Smooth muscle cell of the umbilical artery (primary cell): ENCODE data around the gene MMP8. TPM values are rescaled to one million over a fixed set of nuclear protein-coding genes. Genes with fewer than 3 reads are reported as not detected.

ENCODE experiments used
- total RNA-seq: library from RNA; depleted of rRNA; stranded (reverse); fragments of >200 nt; gene quantifications from 2 replicates; pipeline ENCODE4 v1.2.3, GENCODE V29; 2014

The MMP8 gene, protein sequence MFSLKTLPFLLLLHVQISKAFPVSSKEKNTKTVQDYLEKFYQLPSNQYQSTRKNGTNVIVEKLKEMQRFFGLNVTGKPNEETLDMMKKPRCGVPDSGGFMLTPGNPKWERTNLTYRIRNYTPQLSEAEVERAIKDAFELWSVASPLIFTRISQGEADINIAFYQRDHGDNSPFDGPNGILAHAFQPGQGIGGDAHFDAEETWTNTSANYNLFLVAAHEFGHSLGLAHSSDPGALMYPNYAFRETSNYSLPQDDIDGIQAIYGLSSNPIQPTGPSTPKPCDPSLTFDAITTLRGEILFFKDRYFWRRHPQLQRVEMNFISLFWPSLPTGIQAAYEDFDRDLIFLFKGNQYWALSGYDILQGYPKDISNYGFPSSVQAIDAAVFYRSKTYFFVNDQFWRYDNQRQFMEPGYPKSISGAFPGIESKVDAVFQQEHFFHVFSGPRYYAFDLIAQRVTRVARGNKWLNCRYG
- 1.4 and 1.5 TPM in 2 replicates for total RNA-seq

DNA sequence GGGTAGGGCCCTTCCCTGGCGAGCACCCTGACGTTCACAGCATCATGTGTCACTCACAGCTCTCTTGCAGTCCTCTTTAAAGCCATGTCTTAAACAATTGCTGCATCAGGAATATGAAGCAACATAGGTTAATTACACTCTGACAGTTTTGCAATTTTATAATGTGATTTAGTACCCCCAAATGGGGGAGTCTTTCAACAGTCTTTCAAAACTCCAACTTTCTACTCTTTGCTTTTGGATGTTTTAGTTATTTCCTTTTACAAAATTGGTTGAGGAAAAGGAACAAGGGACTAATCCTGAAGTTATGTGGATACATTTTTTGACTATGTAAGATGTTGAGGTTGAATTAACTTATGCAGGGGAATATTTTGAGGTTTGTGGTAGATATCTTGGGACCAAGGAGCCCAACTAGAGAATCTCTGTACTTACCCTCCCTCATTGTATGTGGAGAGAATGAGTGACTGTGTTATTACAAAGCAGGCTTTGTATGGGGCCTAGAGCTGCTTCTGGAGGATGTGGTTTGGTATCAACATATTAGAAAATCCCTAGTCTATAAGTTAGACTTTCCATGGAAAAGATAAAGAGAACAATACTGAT, at the start of gene MMP8:
Gene MMP8, minus strand, starts transcription at position 51 of the 597 bp plus-strand sequence. CDS start 99 bp downstream, outside the sequence.

DNA sequence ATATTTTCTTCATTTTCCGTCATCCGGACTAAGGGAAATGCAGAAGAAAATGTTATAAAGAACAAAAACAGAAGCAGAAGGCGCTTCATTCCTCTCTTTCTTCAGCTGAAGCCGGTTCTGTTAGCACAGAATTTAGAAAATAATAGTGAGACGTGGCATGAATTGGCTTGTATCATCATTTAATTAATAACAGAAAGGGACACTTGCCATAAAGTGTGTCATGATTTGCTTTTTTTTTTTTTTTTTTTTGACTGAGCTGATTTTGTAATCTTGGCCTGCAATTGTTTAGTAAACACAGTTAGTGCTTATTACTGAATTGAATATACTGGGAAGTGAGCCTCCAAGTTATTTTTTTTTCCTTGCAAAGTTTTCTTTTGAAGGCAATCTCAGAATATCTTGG, 19.1 kb downstream of the MMP8 start, which contains the start of gene MMP27:
Gene MMP27, minus strand, starts transcription at position 144 of the 400 bp plus-strand sequence. Its CDS starts 55 bp downstream, at position 89.

Other genes starting within 250 kb of the MMP8 start
- not detected in 2 replicates for gene MMP7, start 194.2 kb downstream of the MMP8 start, total RNA-seq
- gene MMP20, start 99.6 kb downstream of the MMP8 start, total RNA-seq: not detected in 2 replicates
- not detected in 2 replicates for gene MMP27, start 19.2 kb downstream of the MMP8 start, total RNA-seq
- gene MMP10, start 55.7 kb upstream of the MMP8 start, total RNA-seq: 1.3 and 2.1 TPM in 2 replicates
- gene MMP1, start 73.2 kb upstream of the MMP8 start, total RNA-seq: 47.9 and 122 TPM in 2 replicates
- gene MMP3, start 118.7 kb upstream of the MMP8 start, total RNA-seq: 0.88 and 10.7 TPM in 2 replicates
- 0.18 and 1.2 TPM in 2 replicates for gene MMP12, start 150.0 kb upstream of the MMP8 start, total RNA-seq
- under 0.01 TPM in 1 of 2 replicates, not detected in the other for gene MMP13, start 230.8 kb upstream of the MMP8 start, total RNA-seq